ENCODE data around the gene SCYL1. TPM values are rescaled to one million over a fixed set of nuclear protein-coding genes. Genes with fewer than 3 reads are reported as not detected.

Gene SCYL1
- total and polyA plus RNA-seq, 12 donors, result 52.3 to 395 (median 148) TPM

DNA sequence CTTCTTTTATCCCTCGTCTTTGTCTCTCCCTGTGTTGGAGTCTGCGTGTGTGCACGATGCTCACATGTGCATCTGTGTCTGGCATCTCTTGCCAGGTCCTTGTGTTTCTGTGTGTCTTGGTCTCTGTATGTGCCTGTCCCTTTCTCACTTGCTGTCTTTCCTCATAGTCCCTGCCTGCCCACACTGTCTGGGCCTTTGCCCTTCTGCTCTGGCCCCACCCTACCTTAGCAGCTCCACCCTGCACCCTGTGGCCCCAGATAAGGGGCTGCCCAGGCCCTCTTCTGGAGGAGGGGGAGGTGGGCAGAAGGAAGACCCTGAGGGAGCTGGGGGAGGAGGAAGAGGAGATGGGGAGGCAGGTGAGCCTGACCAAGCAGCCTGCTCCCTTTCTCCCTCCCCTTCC, 53.8 kb downstream of the SCYL1 start:
- Histone ChIP-seq H3K27ac (no peak overlapping the region), H3K9me3 (replicated peaks in 1 of 3) (no peaks in the 10 kb centered on the region), H3K36me3 (replicated peaks in 1 of 2) (peaks cover 0 to 27% of the 10 kb centered on the region in 2 donors), H3K4me1 (replicated peaks in 1 of 2) (peaks cover 15 to 33% of the 10 kb centered on the region in 2 donors), H3K27me3 (no peaks in the 10 kb centered on the region), H3K4me3 (no peak overlapping the region)
- no peak for DNase-seq
- intact Hi-C loops (cut with DNase I), result no loop called here
- WGBS, 4 donors, result 76 to 87% (median 84%) methylated on average over 3 of the region's 3 CpGs
- TF ChIP-seq POLR2A (IDR thresholded peaks at IDR 0.05), result no peak
- TF ChIP-seq CTCF (IDR thresholded peaks at IDR 0.05), result no peak

DNA sequence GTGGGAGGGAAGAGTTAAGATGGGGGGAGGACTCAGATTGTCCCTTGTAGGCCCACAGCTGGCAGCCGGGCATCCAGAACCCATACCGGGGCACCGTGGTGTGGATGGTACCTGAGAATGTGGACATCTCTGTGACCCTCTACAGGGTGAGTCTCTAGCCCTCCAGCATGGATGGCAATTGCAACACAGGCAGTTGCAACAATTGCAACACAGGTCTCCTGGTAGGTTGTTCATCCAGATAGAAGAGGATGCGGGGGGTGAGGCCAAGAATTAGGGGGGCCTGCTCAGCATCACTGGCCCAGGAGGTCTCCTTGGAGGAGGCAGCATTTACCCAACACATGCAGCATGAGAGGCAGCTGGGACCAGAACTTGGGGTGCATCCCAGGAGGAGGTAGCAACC, 54.4 kb downstream of the SCYL1 start:
- peaks cover 0 to 27% of the 10 kb centered on the region in 2 donors for H3K36me3 ChIP-seq (replicated peaks in 1 of 2)
- 83 to 100% (median 90%) methylated on average over 1 to 4 of the region's 4 CpGs for WGBS, 4 donors
- no peak for TF ChIP-seq POLR2A (IDR thresholded peaks at IDR 0.05)
- no peak for TF ChIP-seq CTCF (IDR thresholded peaks at IDR 0.05)
- H3K27me3 ChIP-seq, result no peaks in the 10 kb centered on the region
- DNase-seq, result no peak
- H3K9me3 ChIP-seq (replicated peaks in 1 of 3), result no peaks in the 10 kb centered on the region
- H3K4me3 ChIP-seq, result no peak overlapping the region
- no peak overlapping the region for H3K27ac ChIP-seq
- H3K4me1 ChIP-seq (replicated peaks in 1 of 2), result peaks cover 11 to 30% of the 10 kb centered on the region in 2 donors
- intact Hi-C loops (cut with DNase I), result no loop called here

- TF ChIP-seq CTCF (IDR thresholded peaks at IDR 0.05) (no peak), POLR2A (IDR thresholded peaks at IDR 0.05) (no peak)
- Histone ChIP-seq H3K9me3 (replicated peaks in 1 of 3) (no peaks in the 10 kb centered on the region), H3K27me3 (no peaks in the 10 kb centered on the region), H3K27ac (no peak overlapping the region), H3K4me1 (replicated peaks in 1 of 2) (peaks cover 6 to 24% of the 10 kb centered on the region in 2 donors), H3K36me3 (replicated peaks in 1 of 2) (peaks cover 0 to 27% of the 10 kb centered on the region in 2 donors), H3K4me3 (no peak overlapping the region)
- no peak for DNase-seq
- 80 to 95% (median 93%) methylated on average over 8 to 19 of the region's 19 CpGs for WGBS, 4 donors
- intact Hi-C loops (cut with DNase I), result no loop called here
These were observed 55.3 kb downstream of the SCYL1 start for GRCh38 chr11:65580031-65580692.

GRCh38 chr11:65580756-65581155, 55.9 kb downstream of the SCYL1 start:
- Histone ChIP-seq H3K27ac (no peak overlapping the region), H3K4me3 (no peak overlapping the region), H3K27me3 (no peaks in the 10 kb centered on the region), H3K9me3 (replicated peaks in 1 of 3) (no peaks in the 10 kb centered on the region), H3K36me3 (replicated peaks in 1 of 2) (peaks cover 0 to 27% of the 10 kb centered on the region in 2 donors), H3K4me1 (replicated peaks in 1 of 2) (peaks cover 6 to 24% of the 10 kb centered on the region in 2 donors)
- no peak for TF ChIP-seq POLR2A (IDR thresholded peaks at IDR 0.05)
- TF ChIP-seq CTCF (IDR thresholded peaks at IDR 0.05), result no peak
- no peak for DNase-seq
- 85 to 97% (median 95%) methylated on average over 7 to 8 of the region's 8 CpGs for WGBS, 4 donors
- intact Hi-C loops (cut with DNase I), result no loop called here
